Nephron progenitor cell (in vitro differentiated cells): Measurements from ENCODE around the gene TCF12.
A peak's percentile ranks its signal among the peaks of the same experiment; 100 is the strongest.

Source experiments
- DNase-seq: peaks from one replicate; pipeline ENCODE4 v3.0.0; 2021
- H3K27ac Mint-ChIP-seq: 2 replicates; pipeline ENCODE4 v1.8.0; 2021; ENCODE audit warnings: mild to moderate bottlenecking, moderate library complexity, mixed read lengths
- H3K27me3 Mint-ChIP-seq: 2 replicates; pipeline ENCODE4 v1.8.0; 2021; ENCODE audit warnings: mild to moderate bottlenecking, low read depth, mixed read lengths; ENCODE audit not compliant: poor library complexity
- H3K36me3 Mint-ChIP-seq: 2 replicates; pipeline ENCODE4 v1.8.0; 2021; ENCODE audit warnings: low read depth, mixed read lengths
- H3K4me1 Mint-ChIP-seq: 2 replicates; pipeline ENCODE4 v1.8.0; 2021; ENCODE audit warnings: mixed read lengths
- H3K4me3 Mint-ChIP-seq: 2 replicates; pipeline ENCODE4 v1.8.0; 2021; ENCODE audit warnings: mild to moderate bottlenecking, moderate library complexity, mixed read lengths
- H3K9me3 Mint-ChIP-seq: 2 replicates; pipeline ENCODE4 v1.8.0; 2021; ENCODE audit warnings: mild to moderate bottlenecking, moderate library complexity, mixed read lengths
- CTCF ChIP-seq: fragments of 200-600 bp; sonication (generic); IDR thresholded peaks from 2 replicates; pipeline ENCODE4 v1.5.0; 2021; ENCODE audit warnings: antibody characterized with exemption

TCF12 gene

GRCh38 chr15:57041416-57041815 lies 123.0 kb downstream of the TCF12 start:
- H3K4me3 Mint-ChIP-seq: no peak overlapping the region
- no peak for DNase-seq
- TF ChIP-seq CTCF: no peak
- H3K36me3 Mint-ChIP-seq: peaks cover 15% of the 10 kb centered on the region
- H3K4me1 Mint-ChIP-seq: peaks cover 41% of the 10 kb centered on the region
- H3K27ac Mint-ChIP-seq: no peak overlapping the region
- no peaks in the 10 kb centered on the region for H3K27me3 Mint-ChIP-seq
- H3K9me3 Mint-ChIP-seq: no peaks in the 10 kb centered on the region

GRCh38 chr15:57044072-57044702 lies 125.7 kb downstream of the TCF12 start:
- H3K9me3 Mint-ChIP-seq: no peaks in the 10 kb centered on the region
- TF ChIP-seq CTCF: no peak
- DNase-seq: no peak
- no peaks in the 10 kb centered on the region for H3K27me3 Mint-ChIP-seq
- peaks cover 33% of the 10 kb centered on the region for H3K4me1 Mint-ChIP-seq
- H3K4me3 Mint-ChIP-seq: no peak overlapping the region
- peaks cover 28% of the 10 kb centered on the region for H3K36me3 Mint-ChIP-seq
- peak overlapping the region; percentile 13 for H3K27ac Mint-ChIP-seq

- Mint-ChIP-seq H3K4me1 (peaks cover 33% of the 10 kb centered on the region), H3K27ac (peak overlapping the region; percentile 13), H3K9me3 (no peaks in the 10 kb centered on the region), H3K27me3 (no peaks in the 10 kb centered on the region), H3K36me3 (peaks cover 35% of the 10 kb centered on the region), H3K4me3 (no peak overlapping the region)
- no peak for DNase-seq
- TF ChIP-seq CTCF: no peak
Observed at GRCh38 chr15:57044970-57045369, 126.5 kb downstream of the TCF12 start.

- Mint-ChIP-seq H3K4me1 (peaks cover 30% of the 10 kb centered on the region), H3K27me3 (no peaks in the 10 kb centered on the region), H3K36me3 (peaks cover 40% of the 10 kb centered on the region), H3K27ac (peak overlapping the region; percentile 13), H3K4me3 (no peak overlapping the region), H3K9me3 (no peaks in the 10 kb centered on the region)
- no peak for DNase-seq
- no peak for TF ChIP-seq CTCF
Observed at GRCh38 chr15:57045741-57046382, 127.4 kb downstream of the TCF12 start.

GRCh38 chr15:57048930-57049549 lies 130.6 kb downstream of the TCF12 start:
- no peak overlapping the region for H3K4me3 Mint-ChIP-seq
- peaks cover 56% of the 10 kb centered on the region for H3K4me1 Mint-ChIP-seq
- peaks cover 52% of the 10 kb centered on the region for H3K36me3 Mint-ChIP-seq
- DNase-seq: no peak
- H3K27ac Mint-ChIP-seq: no peak overlapping the region
- peaks cover 2% of the 10 kb centered on the region for H3K27me3 Mint-ChIP-seq
- peaks cover 11% of the 10 kb centered on the region for H3K9me3 Mint-ChIP-seq
- TF ChIP-seq CTCF: no peak
